ENCODE measurements around the gene DCLRE1A. TPM values are rescaled to one million over a fixed set of nuclear protein-coding genes. Genes with fewer than 3 reads are reported as not detected.

The DCLRE1A gene
- total RNA-seq, 2 donors from 2014 or later: 6.2 to 8.5 TPM

DNA sequence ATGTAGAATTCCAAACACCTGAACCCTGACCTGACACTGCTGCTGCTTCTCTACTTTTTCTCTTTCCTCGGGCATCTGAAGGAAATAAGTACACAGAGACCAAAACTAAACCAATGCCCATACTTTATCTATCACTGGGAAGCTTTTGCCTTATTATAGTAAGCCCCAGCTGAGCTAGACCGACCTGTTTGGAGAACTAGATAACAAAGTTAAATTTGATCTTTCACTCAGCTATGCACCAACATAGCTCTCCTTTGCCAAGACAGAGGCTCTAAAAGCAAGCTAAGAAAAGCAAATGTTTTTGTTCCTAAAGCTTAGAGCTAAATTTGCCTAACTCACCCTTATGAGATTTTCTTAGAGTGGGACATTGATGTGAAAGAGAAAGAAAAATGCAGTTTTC lies 39.7 kb upstream of the DCLRE1A start:
- no peak overlapping the region for H3K9ac ChIP-seq (ENCODE audit: low read depth in 2 of 2, low read length in 2 of 2)
- DNase-seq: no peak
- no peaks in the 10 kb centered on the region for H3K4me1 ChIP-seq
- no peaks in the 10 kb centered on the region for H3K9me3 ChIP-seq
- intact Hi-C loops (cut with DNase I): no loop called here
- no peak overlapping the region for H3K4me3 ChIP-seq
- no peaks in the 10 kb centered on the region for H3K27me3 ChIP-seq
- H3K27ac ChIP-seq: no peak overlapping the region
- TF ChIP-seq, protein P1, sequence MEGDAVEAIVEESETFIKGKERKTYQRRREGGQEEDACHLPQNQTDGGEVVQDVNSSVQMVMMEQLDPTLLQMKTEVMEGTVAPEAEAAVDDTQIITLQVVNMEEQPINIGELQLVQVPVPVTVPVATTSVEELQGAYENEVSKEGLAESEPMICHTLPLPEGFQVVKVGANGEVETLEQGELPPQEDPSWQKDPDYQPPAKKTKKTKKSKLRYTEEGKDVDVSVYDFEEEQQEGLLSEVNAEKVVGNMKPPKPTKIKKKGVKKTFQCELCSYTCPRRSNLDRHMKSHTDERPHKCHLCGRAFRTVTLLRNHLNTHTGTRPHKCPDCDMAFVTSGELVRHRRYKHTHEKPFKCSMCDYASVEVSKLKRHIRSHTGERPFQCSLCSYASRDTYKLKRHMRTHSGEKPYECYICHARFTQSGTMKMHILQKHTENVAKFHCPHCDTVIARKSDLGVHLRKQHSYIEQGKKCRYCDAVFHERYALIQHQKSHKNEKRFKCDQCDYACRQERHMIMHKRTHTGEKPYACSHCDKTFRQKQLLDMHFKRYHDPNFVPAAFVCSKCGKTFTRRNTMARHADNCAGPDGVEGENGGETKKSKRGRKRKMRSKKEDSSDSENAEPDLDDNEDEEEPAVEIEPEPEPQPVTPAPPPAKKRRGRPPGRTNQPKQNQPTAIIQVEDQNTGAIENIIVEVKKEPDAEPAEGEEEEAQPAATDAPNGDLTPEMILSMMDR (IDR thresholded peaks at IDR 0.05): no peak
- H3K36me3 ChIP-seq: no peaks in the 10 kb centered on the region

DNA sequence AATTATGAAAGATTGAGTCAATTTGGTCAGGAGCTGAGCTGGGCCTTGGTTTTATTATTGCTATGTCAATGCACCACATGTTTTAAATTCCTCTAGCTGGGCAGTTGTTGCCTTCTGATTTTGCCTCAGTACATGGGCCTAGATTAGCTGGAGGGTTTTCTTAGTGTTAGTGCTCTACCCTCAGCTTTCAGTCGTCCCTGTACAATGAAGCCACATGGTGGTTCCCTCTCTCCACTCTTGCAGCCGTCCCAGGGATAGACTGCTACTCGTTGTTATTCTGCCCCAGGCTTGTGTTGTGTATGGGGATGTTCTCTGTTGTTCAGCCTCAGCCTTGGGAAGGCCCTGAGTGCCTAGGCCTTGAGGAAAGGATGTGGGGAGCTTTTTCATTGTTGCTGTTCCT lies 37.6 kb upstream of the DCLRE1A start:
- no peaks in the 10 kb centered on the region for H3K9me3 ChIP-seq
- no peak overlapping the region for H3K27ac ChIP-seq
- H3K4me1 ChIP-seq: no peaks in the 10 kb centered on the region
- no peak overlapping the region for H3K9ac ChIP-seq (ENCODE audit: low read depth in 2 of 2, low read length in 2 of 2)
- no peaks in the 10 kb centered on the region for H3K27me3 ChIP-seq
- no peak for DNase-seq
- intact Hi-C loops (cut with DNase I): no loop called here
- no peaks in the 10 kb centered on the region for H3K36me3 ChIP-seq
- no peak overlapping the region for H3K4me3 ChIP-seq
- TF ChIP-seq, protein P1 (IDR thresholded peaks at IDR 0.05): no peak

DNA sequence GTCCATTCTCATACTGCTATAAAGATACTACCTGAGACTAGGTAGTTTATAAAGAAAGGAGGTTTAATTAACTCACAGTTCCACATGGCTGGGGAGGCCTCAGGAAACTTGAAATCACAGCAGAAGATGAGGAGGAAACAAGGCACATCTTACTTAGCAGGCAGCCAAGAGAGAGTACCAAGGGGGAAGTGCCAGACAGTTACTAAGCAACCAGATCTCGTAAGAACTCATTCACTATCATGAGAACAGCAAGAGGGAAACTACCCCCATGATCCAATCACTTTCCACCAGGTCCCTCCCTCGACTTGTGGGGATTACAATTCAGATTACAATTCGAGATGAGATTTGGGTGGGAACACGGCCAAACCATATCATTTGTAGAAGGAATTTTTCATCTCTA lies 36.9 kb upstream of the DCLRE1A start:
- Histone ChIP-seq H3K4me1 (no peaks in the 10 kb centered on the region), H3K4me3 (no peak overlapping the region), H3K9ac (ENCODE audit: low read depth in 2 of 2, low read length in 2 of 2) (no peak overlapping the region), H3K27ac (no peak overlapping the region), H3K36me3 (no peaks in the 10 kb centered on the region), H3K9me3 (no peaks in the 10 kb centered on the region), H3K27me3 (no peaks in the 10 kb centered on the region)
- intact Hi-C loops (cut with DNase I): no loop called here
- TF ChIP-seq, protein P1 (IDR thresholded peaks at IDR 0.05): no peak
- no peak for DNase-seq

DNA sequence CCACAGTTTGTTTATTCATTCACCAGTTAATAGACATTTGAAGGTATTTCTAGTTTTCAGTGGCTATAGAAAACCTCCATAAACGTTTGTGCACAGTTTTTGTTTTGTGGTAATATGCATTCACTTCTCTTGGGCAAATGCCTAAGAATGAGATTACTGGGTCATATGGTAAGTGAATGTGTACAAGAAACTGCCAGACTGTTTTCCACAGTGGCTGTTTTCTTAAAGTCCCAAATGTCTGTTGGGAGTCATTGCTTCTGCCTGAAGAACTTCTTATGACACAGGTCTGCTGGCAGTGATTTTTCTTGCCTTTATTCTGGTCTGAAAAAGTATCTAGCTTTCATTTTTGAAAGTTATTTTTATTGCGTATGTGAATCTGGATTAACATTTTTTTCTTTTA lies 36.0 kb upstream of the DCLRE1A start:
- intact Hi-C loops (cut with DNase I): no loop called here
- H3K36me3 ChIP-seq: no peaks in the 10 kb centered on the region

DNA sequence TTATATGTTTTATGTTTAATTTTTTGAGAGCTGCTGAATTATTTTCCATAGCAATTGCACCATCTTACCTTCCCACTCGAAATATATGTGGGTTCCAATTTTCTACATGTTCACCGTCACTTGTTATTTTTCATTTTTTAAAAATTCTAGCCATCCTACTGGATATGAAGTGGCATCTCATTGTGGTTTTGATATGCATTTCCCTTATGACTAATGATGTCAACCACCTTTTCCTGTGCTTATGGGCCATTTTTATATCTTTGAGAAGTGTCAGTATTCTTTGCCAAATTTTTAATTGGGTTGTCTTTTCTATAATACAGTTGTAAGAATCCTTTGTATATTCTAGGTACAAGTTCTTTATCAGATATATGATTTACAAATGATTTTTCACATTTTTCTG lies 28.4 kb upstream of the DCLRE1A start:
- no peaks in the 10 kb centered on the region for H3K36me3 ChIP-seq
- intact Hi-C loops (cut with DNase I): no loop called here
- no peak overlapping the region for H3K9ac ChIP-seq (ENCODE audit: low read depth in 2 of 2, low read length in 2 of 2)
- TF ChIP-seq, protein P1 (IDR thresholded peaks at IDR 0.05): no peak
- H3K27ac ChIP-seq: no peak overlapping the region
- no peaks in the 10 kb centered on the region for H3K4me1 ChIP-seq
- no peak for DNase-seq
- H3K9me3 ChIP-seq: no peaks in the 10 kb centered on the region
- no peak overlapping the region for H3K4me3 ChIP-seq
- H3K27me3 ChIP-seq: no peaks in the 10 kb centered on the region

More for the DNA sequence above, 36.0 kb upstream of the DCLRE1A start:
- H3K27ac ChIP-seq: no peak overlapping the region
- no peaks in the 10 kb centered on the region for H3K9me3 ChIP-seq
- no peaks in the 10 kb centered on the region for H3K4me1 ChIP-seq
- no peak overlapping the region for H3K9ac ChIP-seq (ENCODE audit: low read depth in 2 of 2, low read length in 2 of 2)
- no peaks in the 10 kb centered on the region for H3K27me3 ChIP-seq
- no peak overlapping the region for H3K4me3 ChIP-seq
- no peak for DNase-seq
- TF ChIP-seq, protein P1 (IDR thresholded peaks at IDR 0.05): no peak

DNA sequence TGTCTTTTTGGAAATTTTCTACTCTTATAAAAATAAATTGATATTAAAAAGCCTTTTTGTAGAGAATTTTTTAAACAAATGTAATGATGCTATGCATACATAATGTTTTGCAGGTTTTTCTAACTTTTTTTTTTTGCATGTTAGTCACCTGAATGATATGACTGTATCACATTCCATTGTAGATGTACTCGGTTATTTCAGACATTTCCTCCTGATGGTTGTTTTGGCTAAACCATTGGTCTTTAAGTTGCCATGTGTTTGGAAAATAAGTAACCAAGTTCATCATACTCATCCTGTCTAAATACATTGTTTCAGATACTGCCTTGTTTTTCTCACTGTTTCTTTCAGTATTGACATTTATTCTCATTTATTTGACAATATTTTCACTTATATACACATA lies 26.4 kb upstream of the DCLRE1A start:
- no peaks in the 10 kb centered on the region for H3K27me3 ChIP-seq

More for the DNA sequence above, 26.4 kb upstream of the DCLRE1A start:
- no peaks in the 10 kb centered on the region for H3K9me3 ChIP-seq
- no peak overlapping the region for H3K4me3 ChIP-seq
- H3K36me3 ChIP-seq: no peaks in the 10 kb centered on the region
- no peak for DNase-seq
- H3K4me1 ChIP-seq: no peaks in the 10 kb centered on the region
- intact Hi-C loops (cut with DNase I): no loop called here
- TF ChIP-seq, protein P1 (IDR thresholded peaks at IDR 0.05): no peak
- no peak overlapping the region for H3K9ac ChIP-seq (ENCODE audit: low read depth in 2 of 2, low read length in 2 of 2)
- no peak overlapping the region for H3K27ac ChIP-seq

Measured in colonic mucosa (tissue), 4 donors.